ENCODE measurements around the gene TNFAIP8. TPM values are rescaled to one million over a fixed set of nuclear protein-coding genes. Genes with fewer than 3 reads are reported as not detected.

TNFAIP8 gene
- total and polyA plus RNA-seq, 7 donors: 0.73 to 2.5 (median 1.6) TPM

GRCh38 chr5:119445544-119445943, 89.7 kb downstream of the TNFAIP8 start:
- DNase-seq (no peak), ATAC-seq (no peak)
- H3K4me1 ChIP-seq: no peaks in the 10 kb centered on the region
- no peaks in the 10 kb centered on the region for H3K36me3 ChIP-seq (ENCODE audit: insufficient read depth in 1 of 2, low read depth in 1 of 2)
- TF ChIP-seq CTCF (IDR thresholded peaks at IDR 0.05): no peak
- WGBS, 3 donors: 57 to 61% (median 57%) methylated on average over 13 of the region's 13 CpGs
- no peaks in the 10 kb centered on the region for H3K9me3 ChIP-seq
- intact Hi-C loops (cut with DNase I): no loop called here
- H3K27ac ChIP-seq: no peak overlapping the region
- no peaks in the 10 kb centered on the region for H3K27me3 ChIP-seq (ENCODE audit: insufficient read depth in 3 of 3, low read length in 2 of 3)
- H3K4me3 ChIP-seq: no peak overlapping the region

Other genes starting within 250 kb of the TNFAIP8 start
- gene HSD17B4, start 96.5 kb downstream of the TNFAIP8 start, total RNA-seq: 100 to 1,000 TPM in 3 of 4 donors, 10 to 100 TPM in 1; 60.8 to 142 (median 131) TPM
- 10 to 100 TPM; 60.5 to 66.8 (median 64.2) TPM for gene HSD17B4, start 96.5 kb downstream of the TNFAIP8 start, polyA plus RNA-seq